ENCODE results near the gene RBM19.
"Not testable (repeated sequence)": the region's sequence is repeated elsewhere in the genome, so short reads cannot be mapped to it uniquely, and the experiment has no call there.

The RBM19 gene

GRCh38 chr12:113965951-113966797 lies at the start of gene RBM19:
Gene RBM19 (minus strand): TSS chr12:113966325. CDS start chr12:113966227, 98 bp downstream.
- peak; percentile 80 for DNase-seq (ENCODE audit: low spot score)

- no peak for DNase-seq (ENCODE audit: low spot score)
These were observed 49.7 kb upstream of the RBM19 start for GRCh38 chr12:114015851-114016250.

- DNase-seq (ENCODE audit: low spot score): peak; percentile 9
These were observed 47.6 kb upstream of the RBM19 start for GRCh38 chr12:114013575-114014345.

- no peak for DNase-seq (ENCODE audit: low spot score)
These were observed 46.8 kb upstream of the RBM19 start for GRCh38 chr12:114012744-114013431.

GRCh38 chr12:114011711-114012110 lies 45.6 kb upstream of the RBM19 start:
- DNase-seq (ENCODE audit: low spot score): no peak

- no peak for DNase-seq (ENCODE audit: low spot score)
These were observed 40.6 kb upstream of the RBM19 start for GRCh38 chr12:114006482-114007425.

GRCh38 chr12:114004402-114004801 lies 38.3 kb upstream of the RBM19 start:
- no peak for DNase-seq (ENCODE audit: low spot score)

GRCh38 chr12:114003286-114003685 lies 37.2 kb upstream of the RBM19 start:
- DNase-seq (ENCODE audit: low spot score): no peak

GRCh38 chr12:114001511-114002340 lies 35.6 kb upstream of the RBM19 start:
- no peak for DNase-seq (ENCODE audit: low spot score)

- DNase-seq (ENCODE audit: low spot score): no peak
These were observed 34.7 kb upstream of the RBM19 start for GRCh38 chr12:114000861-114001260.

- DNase-seq (ENCODE audit: low spot score): not testable (repeated sequence)
These were observed 34.1 kb upstream of the RBM19 start for GRCh38 chr12:114000261-114000660.

GRCh38 chr12:113997365-113997764 lies 31.2 kb upstream of the RBM19 start:
- no peak for DNase-seq (ENCODE audit: low spot score)

GRCh38 chr12:113996026-113996425 lies 29.9 kb upstream of the RBM19 start:
- peak; percentile 12 for DNase-seq (ENCODE audit: low spot score)

GRCh38 chr12:113994051-113994450 lies 27.9 kb upstream of the RBM19 start:
- DNase-seq (ENCODE audit: low spot score): no peak

GRCh38 chr12:113992751-113993150 lies 26.6 kb upstream of the RBM19 start:
- DNase-seq (ENCODE audit: low spot score): not testable (repeated sequence)

GRCh38 chr12:113991224-113992044 lies 25.3 kb upstream of the RBM19 start:
- DNase-seq (ENCODE audit: low spot score): no peak

GRCh38 chr12:113990250-113991223 lies 24.4 kb upstream of the RBM19 start:
- no peak for DNase-seq (ENCODE audit: low spot score)

GRCh38 chr12:113988976-113989375 lies 22.9 kb upstream of the RBM19 start:
- DNase-seq (ENCODE audit: low spot score): no peak

All from HuH-7 (cell line).